Breast epithelium (tissue), 3 donors: ENCODE measurements around the gene GABRB2.

Source experiments
- POLR2A ChIP-seq: fragments of 450-650 bp; IDR thresholded peaks from one replicate; pipeline ENCODE4 v1.6.1; 2016; ENCODE audit warnings: antibody characterized with exemption, mild to moderate bottlenecking, moderate library complexity
- POLR2AphosphoS5 ChIP-seq, 3 donors: sonication (generic); formaldehyde crosslinking; IDR thresholded peaks; one replicate each; pipeline ENCODE4 v1.6.1; 2017; ENCODE audit warnings: antibody characterized with exemption in 3 of 3
- TF ChIP-seq, protein P1 (sequence below), 3 donors: fragments of 450-650 bp; IDR thresholded peaks; one replicate each; pipeline ENCODE4 v1.5.1; 2016 to 2017; ENCODE audit warnings: antibody characterized with exemption in 3 of 3, mild to moderate bottlenecking in 3 of 3, moderate library complexity in 3 of 3

GRCh38 chr5:161483721-161484120, 62.8 kb downstream of the GABRB2 start:
- no peak for TF ChIP-seq POLR2A
- TF ChIP-seq, protein P1, sequence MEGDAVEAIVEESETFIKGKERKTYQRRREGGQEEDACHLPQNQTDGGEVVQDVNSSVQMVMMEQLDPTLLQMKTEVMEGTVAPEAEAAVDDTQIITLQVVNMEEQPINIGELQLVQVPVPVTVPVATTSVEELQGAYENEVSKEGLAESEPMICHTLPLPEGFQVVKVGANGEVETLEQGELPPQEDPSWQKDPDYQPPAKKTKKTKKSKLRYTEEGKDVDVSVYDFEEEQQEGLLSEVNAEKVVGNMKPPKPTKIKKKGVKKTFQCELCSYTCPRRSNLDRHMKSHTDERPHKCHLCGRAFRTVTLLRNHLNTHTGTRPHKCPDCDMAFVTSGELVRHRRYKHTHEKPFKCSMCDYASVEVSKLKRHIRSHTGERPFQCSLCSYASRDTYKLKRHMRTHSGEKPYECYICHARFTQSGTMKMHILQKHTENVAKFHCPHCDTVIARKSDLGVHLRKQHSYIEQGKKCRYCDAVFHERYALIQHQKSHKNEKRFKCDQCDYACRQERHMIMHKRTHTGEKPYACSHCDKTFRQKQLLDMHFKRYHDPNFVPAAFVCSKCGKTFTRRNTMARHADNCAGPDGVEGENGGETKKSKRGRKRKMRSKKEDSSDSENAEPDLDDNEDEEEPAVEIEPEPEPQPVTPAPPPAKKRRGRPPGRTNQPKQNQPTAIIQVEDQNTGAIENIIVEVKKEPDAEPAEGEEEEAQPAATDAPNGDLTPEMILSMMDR (IDR thresholded peaks at IDR 0.05), result no peak
- no peak for TF ChIP-seq POLR2AphosphoS5 (IDR thresholded peaks at IDR 0.05)
